Measurements from ENCODE around the gene FAM114A1. TPM values are rescaled to one million over a fixed set of nuclear protein-coding genes. Genes with fewer than 3 reads are reported as not detected.

FAM114A1 gene
- polyA plus RNA-seq, 2 of the 4 experiments (the other 2 are of a cell fraction), result 44.2 to 55.4 TPM

- Histone ChIP-seq H3K27ac (no peak overlapping the region), H3K9me3 (no peaks in the 10 kb centered on the region), H3K4me1 (no peaks in the 10 kb centered on the region), H3K4me2 (no peak overlapping the region), H3K4me3 (no peak overlapping the region)
- no peak for TF ChIP-seq SREBF2 (IDR thresholded peaks at IDR 0.05)
- TF ChIP-seq SMC3 (IDR thresholded peaks at IDR 0.05), result no peak
- TF ChIP-seq USF2 (IDR thresholded peaks at IDR 0.05), result no peak
- TF ChIP-seq, protein P1, sequence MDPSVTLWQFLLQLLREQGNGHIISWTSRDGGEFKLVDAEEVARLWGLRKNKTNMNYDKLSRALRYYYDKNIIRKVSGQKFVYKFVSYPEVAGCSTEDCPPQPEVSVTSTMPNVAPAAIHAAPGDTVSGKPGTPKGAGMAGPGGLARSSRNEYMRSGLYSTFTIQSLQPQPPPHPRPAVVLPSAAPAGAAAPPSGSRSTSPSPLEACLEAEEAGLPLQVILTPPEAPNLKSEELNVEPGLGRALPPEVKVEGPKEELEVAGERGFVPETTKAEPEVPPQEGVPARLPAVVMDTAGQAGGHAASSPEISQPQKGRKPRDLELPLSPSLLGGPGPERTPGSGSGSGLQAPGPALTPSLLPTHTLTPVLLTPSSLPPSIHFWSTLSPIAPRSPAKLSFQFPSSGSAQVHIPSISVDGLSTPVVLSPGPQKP (IDR thresholded peaks at IDR 0.05; ENCODE audit: low read depth, low read length), result no peak
- no peak for TF ChIP-seq ZFP36 (IDR thresholded peaks at IDR 0.05; ENCODE audit: borderline replicate concordance, partially characterized antibody)
- no peak for TF ChIP-seq PHF8 (IDR thresholded peaks at IDR 0.05; ENCODE audit: borderline replicate concordance, low read depth)
- TF ChIP-seq KDM1A (IDR thresholded peaks at IDR 0.05; ENCODE audit: low read depth), result no peak
- TF ChIP-seq CBX2 (IDR thresholded peaks at IDR 0.05; ENCODE audit: borderline replicate concordance, low read depth), result no peak
- TF ChIP-seq RFX5 (IDR thresholded peaks at IDR 0.05), result no peak
- TF ChIP-seq, protein P2, sequence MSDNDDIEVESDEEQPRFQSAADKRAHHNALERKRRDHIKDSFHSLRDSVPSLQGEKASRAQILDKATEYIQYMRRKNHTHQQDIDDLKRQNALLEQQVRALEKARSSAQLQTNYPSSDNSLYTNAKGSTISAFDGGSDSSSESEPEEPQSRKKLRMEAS (IDR thresholded peaks at IDR 0.05), result no peak
- TF ChIP-seq, protein P3, sequence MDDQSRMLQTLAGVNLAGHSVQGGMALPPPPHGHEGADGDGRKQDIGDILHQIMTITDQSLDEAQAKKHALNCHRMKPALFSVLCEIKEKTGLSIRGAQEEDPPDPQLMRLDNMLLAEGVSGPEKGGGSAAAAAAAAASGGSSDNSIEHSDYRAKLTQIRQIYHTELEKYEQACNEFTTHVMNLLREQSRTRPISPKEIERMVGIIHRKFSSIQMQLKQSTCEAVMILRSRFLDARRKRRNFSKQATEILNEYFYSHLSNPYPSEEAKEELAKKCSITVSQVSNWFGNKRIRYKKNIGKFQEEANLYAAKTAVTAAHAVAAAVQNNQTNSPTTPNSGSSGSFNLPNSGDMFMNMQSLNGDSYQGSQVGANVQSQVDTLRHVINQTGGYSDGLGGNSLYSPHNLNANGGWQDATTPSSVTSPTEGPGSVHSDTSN (IDR thresholded peaks at IDR 0.05), result no peak
- TF ChIP-seq FOXS1 (CRISPR knock-in tag; IDR thresholded peaks at IDR 0.05), result no peak
- no peak for TF ChIP-seq HMGXB4 (CRISPR knock-in tag; IDR thresholded peaks at IDR 0.05; ENCODE audit: borderline replicate concordance)
- ATAC-seq, result no peak
- FAIRE-seq, result no peak
- DNase-seq (ENCODE audit: low read depth in 1 of 2, low spot score in 1 of 2), result no peak
- ChIA-PET POLR2A (no interaction called here), CTCF (interaction anchor here (0.6 to 0.9 kb wide), 2 partner anchors 26 to 28 kb away, joined by 3 to 4 read pairs; no protein-coding TSS in a partner anchor)
- WGBS (ENCODE audit: missing lambda C conversion rate), result 93% methylated on average over 2 of the region's 3 CpGs
These were observed 61.0 kb downstream of the FAM114A1 start for GRCh38 chr4:38928568-38928967.

- CTCF ChIA-PET, result interaction anchor here (0.6 to 0.9 kb wide), 2 partner anchors 26 to 29 kb away, joined by 3 to 4 read pairs; no protein-coding TSS in a partner anchor
- H3K4me1 ChIP-seq, result no peaks in the 10 kb centered on the region
- 97% methylated on average over 8 of the region's 9 CpGs for WGBS (ENCODE audit: missing lambda C conversion rate)
- POLR2A ChIA-PET, result no interaction called here
- no peak for TF ChIP-seq HMGXB4 (CRISPR knock-in tag; IDR thresholded peaks at IDR 0.05; ENCODE audit: borderline replicate concordance)
- no peak overlapping the region for H3K27ac ChIP-seq
- no peak overlapping the region for H3K4me2 ChIP-seq
- FAIRE-seq (no peak), DNase-seq (ENCODE audit: low read depth in 1 of 2, low spot score in 1 of 2) (no peak), ATAC-seq (no peak)
- no peak overlapping the region for H3K4me3 ChIP-seq
- no peaks in the 10 kb centered on the region for H3K9me3 ChIP-seq
These were observed 61.4 kb downstream of the FAM114A1 start for GRCh38 chr4:38928974-38929373.

- Histone ChIP-seq H3K4me3 (no peak overlapping the region), H3K4me2 (no peak overlapping the region), H3K27ac (no peak overlapping the region), H3K4me1 (no peaks in the 10 kb centered on the region), H3K9me3 (no peaks in the 10 kb centered on the region)
- FAIRE-seq (no peak), ATAC-seq (no peak), DNase-seq (ENCODE audit: low read depth in 1 of 2, low spot score in 1 of 2) (no peak)
- POLR2A ChIA-PET, result no interaction called here
- WGBS (ENCODE audit: missing lambda C conversion rate), result 58% methylated on average over 1 of the region's 1 CpG
- CTCF ChIA-PET, result no interaction called here
- TF ChIP-seq HOXB13 (CRISPR knock-in tag; IDR thresholded peaks at IDR 0.05; ENCODE audit: low read depth) (no peak), USF2 (IDR thresholded peaks at IDR 0.05) (no peak), REST (IDR thresholded peaks at IDR 0.05) (no peak), CBX2 (IDR thresholded peaks at IDR 0.05; ENCODE audit: borderline replicate concordance, low read depth) (no peak), FOSB (CRISPR knock-in tag; IDR thresholded peaks at IDR 0.05) (no peak), ESRRA (IDR thresholded peaks at IDR 0.05; ENCODE audit: borderline replicate concordance, low read length) (no peak), KDM5A (IDR thresholded peaks at IDR 0.05) (no peak)
- TF ChIP-seq, protein P4, sequence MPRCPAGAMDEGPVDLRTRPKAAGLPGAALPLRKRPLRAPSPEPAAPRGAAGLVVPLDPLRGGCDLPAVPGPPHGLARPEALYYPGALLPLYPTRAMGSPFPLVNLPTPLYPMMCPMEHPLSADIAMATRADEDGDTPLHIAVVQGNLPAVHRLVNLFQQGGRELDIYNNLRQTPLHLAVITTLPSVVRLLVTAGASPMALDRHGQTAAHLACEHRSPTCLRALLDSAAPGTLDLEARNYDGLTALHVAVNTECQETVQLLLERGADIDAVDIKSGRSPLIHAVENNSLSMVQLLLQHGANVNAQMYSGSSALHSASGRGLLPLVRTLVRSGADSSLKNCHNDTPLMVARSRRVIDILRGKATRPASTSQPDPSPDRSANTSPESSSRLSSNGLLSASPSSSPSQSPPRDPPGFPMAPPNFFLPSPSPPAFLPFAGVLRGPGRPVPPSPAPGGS (IDR thresholded peaks at IDR 0.05), result no peak
These were observed 62.6 kb downstream of the FAM114A1 start for GRCh38 chr4:38930204-38930603.
